WI38 (cell line): ENCODE results near the gene SOAT2.

ENCODE experiments used
- H3K4me3 ChIP-seq: 2 replicates; pipeline ENCODE4 v1.5.1; 2011; ENCODE audit warnings: low read depth, mild to moderate bottlenecking, control low read depth, low read length
- TF ChIP-seq, protein P1 (sequence below): IDR thresholded peaks from 2 replicates; pipeline ENCODE4 v1.5.1; 2012; ENCODE audit warnings: low read depth, mild to moderate bottlenecking, control low read depth, low read length

Gene SOAT2

DNA sequence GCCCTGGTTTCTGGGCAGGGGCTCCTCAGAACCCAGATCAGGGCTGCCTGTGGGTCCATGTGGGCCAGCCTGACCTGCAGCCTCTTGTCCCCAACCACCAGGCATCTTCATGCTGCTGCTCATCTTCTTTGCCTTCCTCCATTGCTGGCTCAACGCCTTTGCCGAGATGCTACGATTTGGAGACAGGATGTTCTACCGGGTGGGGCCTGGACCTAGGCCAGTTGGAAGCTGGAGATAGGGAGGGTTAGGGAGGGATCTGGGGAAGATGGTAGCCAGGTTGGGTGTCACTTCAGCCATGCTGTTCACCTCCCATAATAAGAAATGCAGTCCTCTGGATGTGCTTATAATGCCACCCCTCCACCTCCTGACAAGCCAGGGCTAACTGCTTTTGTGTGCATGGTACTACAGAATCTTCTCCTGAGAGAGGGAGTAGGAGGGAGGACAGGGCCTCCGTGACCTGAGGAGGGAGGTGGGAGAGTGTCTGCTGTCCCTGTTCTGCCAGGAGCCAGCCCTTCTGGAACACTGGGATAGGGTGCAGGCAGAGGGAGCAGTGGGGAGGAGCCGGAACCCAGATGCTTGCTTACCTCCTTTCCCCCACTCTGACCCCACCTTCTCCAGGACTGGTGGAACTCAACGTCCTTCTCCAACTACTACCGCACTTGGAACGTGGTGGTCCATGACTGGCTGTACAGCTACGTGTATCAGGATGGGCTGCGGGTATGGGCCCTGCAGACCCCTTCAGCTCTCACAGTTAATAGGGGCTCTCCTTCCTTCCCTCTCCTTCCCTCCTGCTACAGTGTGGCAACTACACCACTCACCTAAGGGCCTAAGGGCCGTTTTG lies 17.6 kb downstream of the SOAT2 start:
- H3K4me3 ChIP-seq: no peak overlapping the region
- TF ChIP-seq, protein P1, sequence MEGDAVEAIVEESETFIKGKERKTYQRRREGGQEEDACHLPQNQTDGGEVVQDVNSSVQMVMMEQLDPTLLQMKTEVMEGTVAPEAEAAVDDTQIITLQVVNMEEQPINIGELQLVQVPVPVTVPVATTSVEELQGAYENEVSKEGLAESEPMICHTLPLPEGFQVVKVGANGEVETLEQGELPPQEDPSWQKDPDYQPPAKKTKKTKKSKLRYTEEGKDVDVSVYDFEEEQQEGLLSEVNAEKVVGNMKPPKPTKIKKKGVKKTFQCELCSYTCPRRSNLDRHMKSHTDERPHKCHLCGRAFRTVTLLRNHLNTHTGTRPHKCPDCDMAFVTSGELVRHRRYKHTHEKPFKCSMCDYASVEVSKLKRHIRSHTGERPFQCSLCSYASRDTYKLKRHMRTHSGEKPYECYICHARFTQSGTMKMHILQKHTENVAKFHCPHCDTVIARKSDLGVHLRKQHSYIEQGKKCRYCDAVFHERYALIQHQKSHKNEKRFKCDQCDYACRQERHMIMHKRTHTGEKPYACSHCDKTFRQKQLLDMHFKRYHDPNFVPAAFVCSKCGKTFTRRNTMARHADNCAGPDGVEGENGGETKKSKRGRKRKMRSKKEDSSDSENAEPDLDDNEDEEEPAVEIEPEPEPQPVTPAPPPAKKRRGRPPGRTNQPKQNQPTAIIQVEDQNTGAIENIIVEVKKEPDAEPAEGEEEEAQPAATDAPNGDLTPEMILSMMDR: no peak

DNA sequence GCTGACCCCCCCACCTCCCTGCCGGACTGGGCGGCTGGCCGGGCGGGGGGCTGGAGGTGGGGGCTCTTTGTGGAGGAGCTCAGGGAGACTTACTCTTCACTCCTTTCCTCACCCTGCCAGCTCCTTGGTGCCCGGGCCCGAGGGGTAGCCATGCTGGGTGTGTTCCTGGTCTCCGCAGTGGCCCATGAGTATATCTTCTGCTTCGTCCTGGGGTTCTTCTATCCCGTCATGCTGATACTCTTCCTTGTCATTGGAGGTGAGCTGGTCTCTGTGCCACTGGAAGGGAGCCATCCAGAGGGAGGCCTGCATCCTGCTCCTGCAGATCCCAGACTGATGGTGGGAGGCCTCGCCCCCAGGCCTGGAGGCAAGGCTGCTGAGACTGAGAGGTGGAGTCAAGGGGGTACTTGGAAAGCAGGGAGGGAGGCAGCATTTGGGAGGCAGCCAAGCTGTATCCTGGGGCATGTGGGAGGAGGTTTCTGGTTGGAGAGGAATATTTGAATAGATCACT lies 19.7 kb downstream of the SOAT2 start:
- TF ChIP-seq, protein P1: no peak
- no peak overlapping the region for H3K4me3 ChIP-seq

DNA sequence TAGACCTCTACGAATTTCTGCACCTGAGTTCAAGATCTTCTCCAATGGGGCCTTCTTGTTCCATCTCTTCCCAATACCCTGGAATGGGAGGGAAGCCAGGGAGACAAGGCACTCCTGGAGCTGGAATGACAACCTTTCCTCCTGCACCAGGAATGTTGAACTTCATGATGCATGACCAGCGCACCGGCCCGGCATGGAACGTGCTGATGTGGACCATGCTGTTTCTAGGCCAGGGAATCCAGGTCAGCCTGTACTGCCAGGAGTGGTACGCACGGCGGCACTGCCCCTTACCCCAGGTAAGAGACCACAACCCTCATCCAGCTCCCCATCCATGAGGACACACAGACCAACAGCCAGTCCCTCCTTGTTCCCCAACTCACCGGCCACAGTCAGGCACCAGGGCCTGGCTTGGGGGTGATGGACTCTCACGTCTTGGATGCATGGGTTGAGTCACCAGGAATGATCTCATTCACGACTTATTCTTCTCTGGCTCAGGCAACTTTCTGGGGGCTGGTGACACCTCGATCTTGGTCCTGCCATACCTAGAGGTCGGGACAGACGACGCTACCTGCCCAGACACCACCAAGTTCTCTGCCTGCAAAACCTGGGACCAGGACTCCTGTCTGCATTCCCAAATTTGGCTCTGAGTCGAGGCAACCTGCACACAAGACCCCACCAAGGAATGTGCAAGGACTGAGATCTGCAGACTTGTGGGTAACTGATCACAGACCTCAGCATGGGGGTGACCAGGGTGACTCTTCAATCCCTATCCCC lies 20.5 kb downstream of the SOAT2 start:
- TF ChIP-seq, protein P1: no peak
- no peak overlapping the region for H3K4me3 ChIP-seq

DNA sequence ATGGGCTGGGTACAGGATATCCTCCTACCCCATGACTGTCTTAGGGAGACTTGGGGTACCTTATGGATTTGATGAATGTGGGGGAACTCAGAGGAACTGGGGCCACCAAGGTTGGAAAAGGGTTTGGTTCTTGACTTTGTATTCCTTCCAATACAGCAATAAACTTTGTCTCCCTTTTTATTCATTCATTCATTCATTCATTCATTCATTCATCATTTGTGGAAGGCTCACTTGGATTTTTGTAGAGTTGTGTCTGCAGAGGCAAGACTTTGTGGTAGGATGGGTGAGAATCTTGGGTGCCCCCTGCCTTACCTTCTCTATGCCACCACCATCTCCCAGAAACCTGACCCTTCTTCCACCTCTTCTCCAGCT lies 21.1 kb downstream of the SOAT2 start:
- TF ChIP-seq, protein P1: no peak
- no peak overlapping the region for H3K4me3 ChIP-seq

DNA sequence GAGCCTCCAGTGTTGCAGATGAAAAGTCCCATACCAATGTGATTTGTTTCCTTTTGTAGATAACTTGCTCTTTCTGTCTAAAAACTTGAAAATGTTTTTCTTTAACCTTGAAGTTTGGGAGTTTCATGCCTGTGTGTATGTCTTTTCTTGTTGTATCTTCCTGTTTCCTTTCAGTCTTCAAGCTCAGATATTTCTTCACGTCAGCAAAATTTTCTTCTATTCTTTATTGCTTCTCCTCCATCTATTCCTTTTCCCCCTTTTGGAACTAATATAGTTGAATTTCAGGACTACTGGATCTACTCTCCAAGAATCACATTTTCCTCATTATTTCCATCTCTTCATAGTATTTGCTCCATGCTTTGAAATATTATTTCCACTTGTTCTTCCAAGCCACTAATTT lies 23.9 kb downstream of the SOAT2 start:
- H3K4me3 ChIP-seq: no peak overlapping the region
- TF ChIP-seq, protein P1: no peak

DNA sequence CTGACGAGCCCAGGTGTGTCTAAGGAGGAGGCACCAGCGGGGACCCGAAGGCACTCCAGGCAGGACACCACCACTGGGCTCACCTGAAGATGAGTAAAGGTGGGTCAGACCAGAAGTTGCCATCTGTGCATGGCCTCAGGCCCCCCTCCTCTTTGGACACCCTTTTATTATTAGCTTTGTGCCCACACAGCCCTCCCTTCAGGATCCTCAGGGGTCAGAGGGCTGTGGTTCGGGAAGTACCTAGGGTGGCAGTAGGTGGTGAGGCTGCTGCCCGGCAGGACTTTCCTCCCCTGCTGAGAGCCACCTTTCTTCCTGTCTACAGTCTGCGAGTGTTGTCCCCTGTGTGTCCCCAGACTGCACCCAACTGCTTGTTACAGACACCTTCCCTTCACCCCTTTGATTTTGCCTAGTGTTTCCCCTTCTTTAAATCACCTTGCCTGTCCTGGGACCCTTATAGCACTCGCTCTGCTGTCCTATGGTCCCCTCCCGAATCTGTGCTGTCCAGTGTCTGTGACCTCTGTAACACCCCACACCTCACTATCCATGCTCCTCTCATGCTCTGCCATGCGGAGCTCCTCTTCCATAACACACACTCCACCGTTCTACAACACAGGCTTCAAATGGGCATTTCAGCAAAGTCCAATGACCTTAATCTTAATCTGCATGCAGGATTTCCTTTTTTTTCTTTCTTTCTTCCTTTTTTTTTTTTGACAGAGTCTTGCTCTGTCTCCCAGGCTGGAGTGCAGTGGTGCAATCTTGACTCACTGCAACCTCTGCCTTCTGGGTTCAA lies 25.7 kb downstream of the SOAT2 start:
- TF ChIP-seq, protein P1: no peak
- no peak overlapping the region for H3K4me3 ChIP-seq
